ENCODE data around the gene TRAF2.
"Not testable (repeated sequence)": the region's sequence is repeated elsewhere in the genome, so short reads cannot be mapped to it uniquely, and the experiment has no call there.

Gene TRAF2

GRCh38 chr9:136885950-136886578 is at the start of gene TRAF2:
TRAF2 (plus strand) TSS chr9:136886516; CDS start chr9:136898741, 12,225 bp downstream.
- Histone ChIP-seq H3K27ac (peak within 1 kb of the TSS; percentile 71 to 92 (median 90)), H3K4me1 (peaks cover 41 to 55% (median 51%) of the 10 kb centered on the region in 10 experiments), H3K36me3 (peaks cover 12 to 20% (median 18%) of the 10 kb centered on the region in 11 experiments; a peak in 20 of 22 replicates), H4K20me1 (peaks cover 22 to 44% (median 43%) of the 10 kb centered on the region in 11 experiments; a peak in 20 of 22 replicates), H3K4me2 (peak within 1 kb of the TSS; percentile 94 to 100 (median 97)), H3K4me3 (peak within 1 kb of the TSS; percentile 77 to 99 (median 96)), H3K27me3 (no peaks in the 10 kb centered on the region), H3K9me3 (replicated peaks in 1 of 11) (no peaks in the 10 kb centered on the region), H3K9ac (peak within 1 kb of the TSS; percentile 86 to 98 (median 92))
- no peak for TF ChIP-seq Cebpa-rat (IDR thresholded peaks at IDR 0.05)

GRCh38 chr9:136837146-136837855 is 49.0 kb upstream of the TRAF2 start:
- Histone ChIP-seq H3K4me1 (peaks cover 21 to 31% (median 25%) of the 10 kb centered on the region in 10 experiments), H3K4me2 (no peak overlapping the region), H3K27me3 (no peaks in the 10 kb centered on the region), H3K36me3 (peaks cover 30 to 87% (median 70%) of the 10 kb centered on the region in 11 experiments), H3K9me3 (replicated peaks in 1 of 11) (no peaks in the 10 kb centered on the region), H3K9ac (no peak overlapping the region), H3K4me3 (no peak overlapping the region), H4K20me1 (peaks cover 0 to 94% (median 44%) of the 10 kb centered on the region in 11 experiments; a peak in 20 of 22 replicates), H3K27ac (no peak overlapping the region)
- TF ChIP-seq Cebpa-rat (IDR thresholded peaks at IDR 0.05), result no peak

GRCh38 chr9:136837856-136838277 is 48.4 kb upstream of the TRAF2 start:
- H3K4me1 ChIP-seq, result peaks cover 21 to 35% (median 29%) of the 10 kb centered on the region in 10 experiments
- H3K9ac ChIP-seq; H3K4me3 ChIP-seq; H3K9me3 ChIP-seq (replicated peaks in 1 of 11); H3K4me2 ChIP-seq; H3K27me3 ChIP-seq; H3K27ac ChIP-seq: not testable (repeated sequence)
- peaks cover 25 to 81% (median 64%) of the 10 kb centered on the region in 11 experiments; a peak in 21 of 22 replicates for H3K36me3 ChIP-seq
- H4K20me1 ChIP-seq, result peaks cover 0 to 88% (median 41%) of the 10 kb centered on the region in 11 experiments; a peak in 20 of 22 replicates

GRCh38 chr9:136838314-136839228 is 47.7 kb upstream of the TRAF2 start:
- no peak overlapping the region; a peak in 1 of 22 replicates for H3K9ac ChIP-seq
- no peak overlapping the region for H3K4me2 ChIP-seq
- H4K20me1 ChIP-seq, result peaks cover 0 to 83% (median 41%) of the 10 kb centered on the region in 11 experiments; a peak in 20 of 22 replicates
- H3K4me1 ChIP-seq, result peaks cover 28 to 42% (median 36%) of the 10 kb centered on the region in 10 experiments
- H3K4me3 ChIP-seq, result no peak overlapping the region
- H3K27me3 ChIP-seq, result peaks cover 0 to under 1% (median 0%) of the 10 kb centered on the region in 11 experiments; a peak in 2 of 22 replicates
- peaks cover 24 to 75% (median 60%) of the 10 kb centered on the region in 11 experiments; a peak in 21 of 22 replicates for H3K36me3 ChIP-seq
- H3K27ac ChIP-seq, result no peak overlapping the region
- TF ChIP-seq Cebpa-rat (IDR thresholded peaks at IDR 0.05), result no peak
- no peaks in the 10 kb centered on the region for H3K9me3 ChIP-seq (replicated peaks in 1 of 11)

- peak overlapping the region in 1 of 11 experiments; percentile 94; a peak in 1 of 22 replicates for H3K4me2 ChIP-seq
- H3K27ac ChIP-seq, result no peak overlapping the region
Observed at GRCh38 chr9:136839229-136840139, 46.8 kb upstream of the TRAF2 start.

GRCh38 chr9:136840140-136840876 is 46.0 kb upstream of the TRAF2 start:
- TF ChIP-seq Cebpa-rat (IDR thresholded peaks at IDR 0.05), result no peak
- peaks cover 0 to 7% (median 2%) of the 10 kb centered on the region in 11 experiments; a peak in 11 of 22 replicates for H3K9me3 ChIP-seq (replicated peaks in 1 of 11)
- peaks cover 24 to 60% (median 51%) of the 10 kb centered on the region in 11 experiments; a peak in 20 of 22 replicates for H3K36me3 ChIP-seq
- H4K20me1 ChIP-seq, result peaks cover 0 to 74% (median 43%) of the 10 kb centered on the region in 11 experiments; a peak in 20 of 22 replicates
- peak overlapping the region in 7 of 11 experiments; percentile 86 to 98 (median 94); a peak in 12 of 22 replicates for H3K4me2 ChIP-seq
- H3K4me3 ChIP-seq, result no peak overlapping the region
- H3K27ac ChIP-seq, result no peak overlapping the region
- H3K27me3 ChIP-seq, result peaks cover 15 to 18% (median 16%) of the 10 kb centered on the region in 11 experiments
- peaks cover 29 to 49% (median 43%) of the 10 kb centered on the region in 10 experiments for H3K4me1 ChIP-seq
- peak overlapping the region in 5 of 11 experiments; percentile 29 to 44 (median 38); a peak in 7 of 22 replicates for H3K9ac ChIP-seq

More at GRCh38 chr9:136839229-136840139, 46.8 kb upstream of the TRAF2 start:
- TF ChIP-seq Cebpa-rat (IDR thresholded peaks at IDR 0.05), result no peak
- peak overlapping the region in 2 of 11 experiments; percentile 29 to 44; a peak in 3 of 22 replicates for H3K9ac ChIP-seq
- H3K4me1 ChIP-seq, result peaks cover 29 to 49% (median 43%) of the 10 kb centered on the region in 10 experiments
- H3K27me3 ChIP-seq, result peaks cover 7 to 10% (median 7%) of the 10 kb centered on the region in 11 experiments; a peak in 21 of 22 replicates
- peaks cover 24 to 66% (median 55%) of the 10 kb centered on the region in 11 experiments; a peak in 20 of 22 replicates for H3K36me3 ChIP-seq
- H4K20me1 ChIP-seq, result peaks cover 0 to 82% (median 45%) of the 10 kb centered on the region in 11 experiments; a peak in 20 of 22 replicates
- no peak overlapping the region for H3K4me3 ChIP-seq
- no peaks in the 10 kb centered on the region for H3K9me3 ChIP-seq (replicated peaks in 1 of 11)
